Subcutaneous adipose tissue (tissue), 4 donors: Measurements from ENCODE around the gene NFIX. TPM values are rescaled to one million over a fixed set of nuclear protein-coding genes. Genes with fewer than 3 reads are reported as not detected.

ENCODE experiments used
- total RNA-seq, 4 donors: library from RNA; depleted of rRNA; stranded (reverse); fragments of >200 nt; gene quantifications; one replicate each; pipeline ENCODE4 v1.1.0, GENCODE V29; 2016
- TF ChIP-seq, protein P1 (sequence below): fragments of 450-650 bp; IDR thresholded peaks from one replicate; pipeline ENCODE4 v1.5.1; 2016; ENCODE audit warnings: low read depth, mild to moderate bottlenecking, control low read depth, antibody characterized with exemption, moderate library complexity

The NFIX gene
- total RNA-seq, 4 donors from 2014 or later: 32.8 to 102 (median 47.0) TPM

DNA sequence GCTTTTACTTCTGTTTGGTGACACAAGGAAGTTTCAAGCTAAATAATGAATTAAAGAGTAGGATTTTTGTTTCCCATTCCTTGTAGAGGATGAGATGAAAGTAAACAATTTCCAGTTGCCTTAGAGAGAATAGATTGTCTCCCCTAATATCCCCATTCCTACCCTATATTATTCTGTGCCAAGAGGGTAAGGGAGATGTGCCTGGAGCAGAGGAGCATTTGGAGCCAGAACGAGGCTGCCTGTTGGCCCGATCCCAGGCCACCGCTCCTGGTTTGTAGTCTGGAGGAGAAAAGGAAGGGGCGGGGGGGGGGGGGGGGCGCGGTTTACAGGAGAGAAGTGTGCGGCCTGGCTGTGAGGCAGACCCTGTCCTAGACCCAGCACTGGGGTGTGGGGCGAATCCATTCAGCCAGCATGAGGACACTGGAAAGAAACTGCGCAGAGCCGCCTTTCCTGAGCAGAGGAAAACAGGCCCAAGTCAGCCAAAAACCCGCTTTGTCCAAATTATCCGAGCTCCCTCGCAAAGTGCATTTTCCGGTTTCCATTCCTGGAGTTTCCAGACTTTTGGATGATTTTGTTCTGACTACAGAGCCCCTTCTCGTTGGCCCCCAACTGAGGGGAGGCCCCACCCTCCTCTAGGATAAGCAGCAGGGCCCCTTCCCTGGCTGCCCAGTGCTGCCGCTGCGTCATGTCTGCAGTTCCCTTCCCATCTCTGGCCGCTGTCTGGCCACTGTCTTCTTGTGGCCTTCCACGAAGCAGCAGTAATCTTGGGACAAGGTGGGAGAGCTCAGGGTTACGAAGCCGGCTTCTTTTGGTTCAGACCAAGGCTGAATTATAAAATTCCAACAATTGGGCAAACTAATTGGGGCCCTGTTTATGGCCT, 23.0 kb downstream of the NFIX start:
- TF ChIP-seq, protein P1, sequence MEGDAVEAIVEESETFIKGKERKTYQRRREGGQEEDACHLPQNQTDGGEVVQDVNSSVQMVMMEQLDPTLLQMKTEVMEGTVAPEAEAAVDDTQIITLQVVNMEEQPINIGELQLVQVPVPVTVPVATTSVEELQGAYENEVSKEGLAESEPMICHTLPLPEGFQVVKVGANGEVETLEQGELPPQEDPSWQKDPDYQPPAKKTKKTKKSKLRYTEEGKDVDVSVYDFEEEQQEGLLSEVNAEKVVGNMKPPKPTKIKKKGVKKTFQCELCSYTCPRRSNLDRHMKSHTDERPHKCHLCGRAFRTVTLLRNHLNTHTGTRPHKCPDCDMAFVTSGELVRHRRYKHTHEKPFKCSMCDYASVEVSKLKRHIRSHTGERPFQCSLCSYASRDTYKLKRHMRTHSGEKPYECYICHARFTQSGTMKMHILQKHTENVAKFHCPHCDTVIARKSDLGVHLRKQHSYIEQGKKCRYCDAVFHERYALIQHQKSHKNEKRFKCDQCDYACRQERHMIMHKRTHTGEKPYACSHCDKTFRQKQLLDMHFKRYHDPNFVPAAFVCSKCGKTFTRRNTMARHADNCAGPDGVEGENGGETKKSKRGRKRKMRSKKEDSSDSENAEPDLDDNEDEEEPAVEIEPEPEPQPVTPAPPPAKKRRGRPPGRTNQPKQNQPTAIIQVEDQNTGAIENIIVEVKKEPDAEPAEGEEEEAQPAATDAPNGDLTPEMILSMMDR: no peak

DNA sequence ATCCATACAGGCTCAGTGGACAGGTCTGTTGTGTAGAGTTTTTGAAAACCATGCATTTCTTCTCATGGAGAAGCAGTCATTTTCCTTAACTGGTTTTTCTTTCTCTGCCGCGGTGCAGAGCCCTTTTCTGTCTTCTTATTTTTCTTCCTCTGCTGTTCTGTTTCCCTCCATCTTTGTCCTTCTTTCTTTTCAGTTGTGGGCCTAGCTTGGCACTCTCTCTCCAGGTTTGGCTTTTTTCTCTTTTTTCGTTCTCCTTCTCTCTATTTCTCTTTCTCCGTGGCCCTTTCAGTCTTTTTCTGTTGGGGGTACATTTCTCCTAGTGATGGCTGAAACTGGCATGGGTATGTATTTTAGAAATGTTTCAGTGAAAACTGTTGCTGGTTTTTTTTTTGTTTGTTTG, 24.1 kb downstream of the NFIX start:
- TF ChIP-seq, protein P1: no peak

DNA sequence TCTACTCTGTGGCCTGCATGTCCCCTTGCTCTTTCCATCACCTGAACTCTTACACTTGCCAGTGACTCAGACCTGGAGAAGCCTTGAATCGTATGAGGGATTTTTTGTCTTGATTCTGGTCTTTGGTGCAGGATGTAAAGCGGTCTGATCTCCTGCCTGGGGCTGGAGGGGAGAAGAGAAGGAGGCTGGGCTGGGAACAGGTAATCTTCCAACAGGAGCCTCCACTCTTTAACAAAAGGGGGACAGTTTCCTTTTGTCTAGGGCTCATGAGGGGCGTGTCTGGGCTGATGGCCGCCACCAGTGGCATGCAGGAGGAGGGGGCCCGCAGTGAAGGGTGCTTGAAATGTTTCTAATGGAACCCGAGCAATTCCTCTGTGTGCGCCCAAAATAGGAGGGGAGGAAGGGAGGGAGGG, 24.7 kb downstream of the NFIX start:
- TF ChIP-seq, protein P1: no peak

DNA sequence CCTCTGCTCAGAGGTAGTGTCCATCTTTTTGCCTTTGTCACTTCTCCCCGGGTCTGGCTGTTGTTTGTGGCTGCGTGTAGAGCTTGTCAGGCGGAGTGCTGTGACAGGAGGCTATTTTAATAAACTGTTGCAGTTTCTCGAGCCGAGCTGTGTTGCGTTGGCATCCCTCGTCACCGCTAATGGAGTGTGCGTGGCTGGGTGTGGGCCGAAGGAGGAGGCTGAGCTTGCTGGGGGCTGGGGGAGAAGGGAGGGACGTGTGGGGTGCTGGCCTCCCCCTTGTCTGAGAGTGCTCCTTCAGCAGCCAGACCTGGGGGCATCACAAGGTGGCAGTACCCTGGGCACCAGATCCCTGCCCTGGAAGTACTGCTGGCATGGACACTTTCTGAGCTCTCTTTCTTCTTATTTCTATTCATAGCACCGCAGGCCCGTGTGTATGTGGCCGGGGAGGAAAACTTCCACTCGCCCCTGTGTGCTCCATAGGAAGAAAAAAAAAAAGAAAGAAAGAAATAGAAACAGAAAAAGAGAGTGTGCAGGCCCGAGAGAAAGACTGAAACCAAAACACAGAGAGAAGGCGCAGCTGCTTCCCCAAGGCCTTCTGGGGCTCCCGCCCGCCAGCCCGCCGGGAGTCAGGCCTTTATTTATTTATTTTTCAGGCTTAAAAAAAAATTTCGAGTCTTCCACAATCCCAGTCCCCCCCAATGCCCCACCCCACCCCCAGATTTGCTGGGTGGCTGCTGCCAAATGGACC, 27.0 kb downstream of the NFIX start:
- TF ChIP-seq, protein P1: no peak

DNA sequence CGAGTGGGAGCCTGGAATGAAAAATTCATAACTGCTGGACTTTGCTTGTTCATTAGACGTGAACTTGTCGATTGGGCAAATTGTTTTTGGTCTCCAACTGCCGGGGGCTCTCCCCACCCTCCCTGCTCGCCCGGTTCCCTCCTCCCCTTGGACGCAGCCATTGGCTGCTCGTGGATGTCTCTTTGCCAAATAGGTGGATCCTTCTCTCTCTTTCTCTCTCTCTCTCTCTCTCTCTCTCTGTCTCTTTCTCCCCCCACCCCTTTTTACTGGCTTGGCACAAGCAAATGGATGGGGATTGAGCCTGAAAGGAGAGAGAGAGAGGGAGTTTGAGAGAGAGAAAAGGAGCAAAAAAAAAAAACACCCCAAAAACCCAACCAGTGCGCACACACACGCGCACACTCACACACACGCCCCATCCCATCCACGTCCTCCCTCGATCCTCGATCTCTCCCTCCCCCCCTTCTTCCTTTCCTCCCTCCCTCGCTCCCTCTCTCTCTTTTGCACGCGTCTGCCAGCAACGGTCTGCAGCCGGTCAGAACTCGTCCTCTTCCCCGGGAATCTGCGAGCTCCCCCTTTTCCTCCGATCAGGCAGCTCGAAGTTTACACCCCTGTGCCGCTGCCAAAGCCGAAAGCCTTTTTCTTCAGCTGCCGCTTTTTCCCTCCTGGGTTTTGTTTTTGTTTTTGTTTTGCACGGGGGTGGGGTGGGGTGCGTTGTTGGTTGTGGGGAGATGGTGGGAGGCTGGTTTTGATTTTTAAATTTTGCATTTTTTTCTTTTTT, 27.8 kb downstream of the NFIX start:
- TF ChIP-seq, protein P1: no peak

DNA sequence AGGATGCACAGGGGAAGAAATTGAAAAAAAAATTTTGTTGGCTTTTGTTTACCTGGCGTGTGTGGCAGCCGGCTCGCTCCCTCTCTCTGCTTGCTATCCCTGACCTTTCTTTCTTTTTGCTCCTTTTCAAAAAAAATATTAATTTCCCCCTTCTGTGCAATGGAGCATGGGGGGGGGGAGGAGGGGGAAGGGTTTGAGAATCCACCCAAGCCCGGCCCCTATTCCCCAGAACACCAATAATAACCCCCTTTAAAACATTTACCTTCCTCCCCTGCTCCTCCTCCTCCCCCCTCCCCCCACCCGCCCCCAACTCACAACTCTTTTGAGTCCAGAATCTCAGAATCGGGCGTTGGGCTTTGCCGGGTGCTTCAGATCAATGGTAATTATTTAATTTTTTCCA, 28.4 kb downstream of the NFIX start:
- TF ChIP-seq, protein P1: no peak
